T-helper 1 cell treated with Interleukin-12 subunit alpha and Interleukin-12 subunit beta and Interleukin-4 antibody, amounts not matched to agents 30 μg/mL and 1 μg/mL, for 36 hours (primary cell): ENCODE measurements around the gene PCNX2.
A peak's percentile ranks its signal among the peaks of the same experiment; 100 is the strongest.

Experiments
- H3K27ac Mint-ChIP-seq: one replicate; pipeline ENCODE4 v1.8.0; 2021; ENCODE audit warnings: mild to moderate bottlenecking, mixed read lengths
- H3K27me3 Mint-ChIP-seq: one replicate; pipeline ENCODE4 v1.8.0; 2021; ENCODE audit warnings: low read depth, mixed read lengths
- H3K36me3 Mint-ChIP-seq: one replicate; pipeline ENCODE4 v1.8.0; 2021; ENCODE audit warnings: low read depth, mixed read lengths
- H3K4me1 Mint-ChIP-seq: one replicate; pipeline ENCODE4 v1.8.0; 2021; ENCODE audit warnings: low read depth, mixed read lengths
- H3K4me3 Mint-ChIP-seq: one replicate; pipeline ENCODE4 v1.8.0; 2021; ENCODE audit warnings: mild to moderate bottlenecking, moderate library complexity, mixed read lengths
- H3K9me3 Mint-ChIP-seq: one replicate; pipeline ENCODE4 v1.8.0; 2021; ENCODE audit warnings: mixed read lengths

Gene PCNX2

GRCh38 chr1:233294913-233295236 is 650 bp downstream of the PCNX2 start:
- Mint-ChIP-seq H3K27ac (peak overlapping the region; percentile 88), H3K9me3 (no peaks in the 10 kb centered on the region), H3K27me3 (no peaks in the 10 kb centered on the region), H3K4me1 (peaks cover 28% of the 10 kb centered on the region), H3K4me3 (peak overlapping the region; percentile 97), H3K36me3 (peaks cover 13% of the 10 kb centered on the region)

DNA sequence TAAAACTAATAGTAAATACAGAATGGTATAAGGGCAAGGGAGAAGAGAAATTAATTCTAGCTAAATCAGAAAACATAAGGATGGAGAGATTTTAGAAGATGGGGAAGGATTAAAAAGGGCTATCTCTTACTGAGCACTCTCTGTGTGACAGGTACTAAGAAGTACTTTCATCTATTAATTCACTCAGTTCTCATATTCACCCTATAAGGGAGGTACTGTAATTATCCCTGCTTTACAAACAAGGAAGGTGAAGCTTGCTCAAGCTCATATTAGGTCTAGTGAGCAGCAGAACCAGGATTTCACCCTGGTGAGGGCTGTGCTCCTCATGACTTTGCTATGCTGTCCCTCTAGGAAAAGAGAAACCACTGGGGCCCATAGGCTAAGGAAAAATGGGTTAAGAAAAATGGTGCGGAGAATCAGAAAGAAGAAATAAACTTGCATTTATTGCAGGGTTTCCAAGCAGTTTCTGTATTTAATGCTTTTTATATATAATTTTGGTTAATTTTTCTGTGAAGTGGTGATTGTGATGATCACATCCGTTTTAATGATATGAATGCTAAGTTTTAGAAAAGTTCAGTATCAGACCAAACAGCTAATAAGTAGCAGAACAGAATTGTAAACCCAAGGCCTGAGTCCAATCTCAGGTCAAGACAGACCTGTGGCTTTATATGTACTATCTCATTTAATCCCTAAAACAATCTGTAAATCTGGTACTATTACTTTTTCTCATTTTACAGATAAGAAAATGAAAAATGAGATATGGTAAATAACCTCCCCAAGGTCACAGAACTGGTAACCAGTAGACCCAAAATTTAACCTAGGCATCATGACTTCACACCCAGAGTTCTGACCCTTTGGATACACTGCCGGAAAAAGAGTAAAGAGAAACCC is 1.7 kb downstream of the PCNX2 start:
- H3K36me3 Mint-ChIP-seq: peaks cover 18% of the 10 kb centered on the region
- H3K27ac Mint-ChIP-seq: peak overlapping the region; percentile 35
- peaks cover 32% of the 10 kb centered on the region for H3K4me1 Mint-ChIP-seq
- H3K27me3 Mint-ChIP-seq: no peaks in the 10 kb centered on the region
- H3K4me3 Mint-ChIP-seq: peak overlapping the region; percentile 97
- no peaks in the 10 kb centered on the region for H3K9me3 Mint-ChIP-seq

DNA sequence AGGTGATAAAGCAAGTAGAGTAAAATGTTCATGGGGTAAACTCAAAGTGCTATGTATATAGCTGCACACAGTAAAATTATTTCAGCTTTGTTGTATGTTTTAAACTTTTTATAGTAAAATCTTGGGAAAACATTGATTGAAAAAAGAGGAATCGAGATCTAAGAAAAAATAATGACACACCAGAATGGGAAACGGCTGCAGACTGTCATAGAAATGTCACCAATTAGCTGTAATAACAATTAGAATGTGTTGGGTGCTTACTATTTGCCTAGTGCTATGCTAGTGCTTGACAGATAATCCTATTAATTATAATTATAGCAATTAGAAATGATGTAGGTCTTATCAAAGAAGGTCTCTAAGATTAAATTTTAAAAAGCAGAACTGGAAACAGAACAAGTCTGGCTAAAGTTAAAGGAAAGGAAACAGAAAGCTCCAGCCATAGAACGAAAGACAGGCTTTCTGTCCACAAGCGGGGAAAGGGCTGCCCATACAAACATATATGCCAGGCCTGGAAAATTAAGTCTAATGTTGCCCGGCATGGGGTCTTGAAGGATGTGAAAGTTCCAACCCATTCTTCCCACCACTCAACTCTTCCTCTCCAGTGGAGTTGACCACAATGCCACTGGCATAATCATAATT is 5.0 kb downstream of the PCNX2 start:
- H3K27me3 Mint-ChIP-seq: no peaks in the 10 kb centered on the region
- H3K9me3 Mint-ChIP-seq: no peaks in the 10 kb centered on the region
- H3K4me3 Mint-ChIP-seq: no peak overlapping the region
- H3K36me3 Mint-ChIP-seq: peaks cover 38% of the 10 kb centered on the region
- H3K27ac Mint-ChIP-seq: no peak overlapping the region
- peaks cover 28% of the 10 kb centered on the region for H3K4me1 Mint-ChIP-seq

GRCh38 chr1:233289676-233290075 is 5.8 kb downstream of the PCNX2 start:
- H3K4me1 Mint-ChIP-seq: peaks cover 27% of the 10 kb centered on the region
- H3K27ac Mint-ChIP-seq: no peak overlapping the region
- peaks cover 39% of the 10 kb centered on the region for H3K36me3 Mint-ChIP-seq
- H3K9me3 Mint-ChIP-seq: no peaks in the 10 kb centered on the region
- H3K4me3 Mint-ChIP-seq: no peak overlapping the region
- H3K27me3 Mint-ChIP-seq: no peaks in the 10 kb centered on the region

- H3K9me3 Mint-ChIP-seq: no peaks in the 10 kb centered on the region
- peaks cover 36% of the 10 kb centered on the region for H3K4me1 Mint-ChIP-seq
- peak overlapping the region; percentile 61 for H3K4me3 Mint-ChIP-seq
These were observed 13.0 kb downstream of the PCNX2 start for GRCh38 chr1:233282582-233282886.

DNA sequence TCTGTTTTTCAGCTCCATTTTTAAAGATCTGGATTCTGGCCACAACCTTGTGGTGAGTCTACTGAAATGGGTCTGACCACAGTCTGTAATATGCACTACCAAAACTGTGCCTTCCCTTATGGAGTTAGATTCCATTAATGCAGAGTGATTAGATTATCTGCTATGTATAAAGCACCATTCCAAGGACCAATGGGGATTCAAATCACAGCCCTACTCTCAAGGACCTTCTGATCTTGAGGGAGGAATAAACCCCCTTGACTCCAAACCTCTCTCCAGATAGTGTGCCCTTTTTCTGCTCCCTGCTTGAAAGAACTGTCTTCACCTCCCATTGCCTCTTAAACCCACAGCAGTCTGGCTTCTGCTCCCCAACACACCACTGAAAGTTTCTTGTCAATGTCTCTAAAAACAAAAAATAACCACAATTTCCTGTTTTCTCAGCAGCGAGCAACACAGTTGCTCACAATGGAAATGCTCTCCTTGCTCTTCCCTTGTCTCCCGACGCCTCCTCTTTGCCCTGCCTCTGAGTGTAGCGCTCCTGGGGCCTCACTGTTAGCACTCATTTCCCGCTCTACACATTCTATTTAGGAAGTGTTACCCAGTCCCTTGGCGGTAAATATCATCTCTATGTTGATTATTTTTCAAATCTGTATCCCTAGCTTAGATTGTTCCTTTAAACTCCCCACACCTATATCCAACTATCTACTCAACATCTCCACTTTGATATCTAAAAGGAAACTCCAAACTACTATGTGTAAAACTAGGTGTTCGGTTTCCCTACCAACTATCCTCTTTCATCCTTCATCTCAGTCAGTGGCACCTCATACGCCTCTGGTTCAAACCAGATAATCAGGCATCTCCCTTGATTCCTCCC is 13.6 kb downstream of the PCNX2 start:
- Mint-ChIP-seq H3K27ac (peak overlapping the region; percentile 70), H3K27me3 (no peaks in the 10 kb centered on the region), H3K36me3 (peaks cover 30% of the 10 kb centered on the region), H3K4me1 (peaks cover 40% of the 10 kb centered on the region), H3K4me3 (peak overlapping the region; percentile 61), H3K9me3 (no peaks in the 10 kb centered on the region)

More at GRCh38 chr1:233282582-233282886, 13.0 kb downstream of the PCNX2 start:
- Mint-ChIP-seq H3K27ac (peak overlapping the region; percentile 70), H3K36me3 (peaks cover 29% of the 10 kb centered on the region), H3K27me3 (no peaks in the 10 kb centered on the region)

- no peaks in the 10 kb centered on the region for H3K27me3 Mint-ChIP-seq
- no peak overlapping the region for H3K4me3 Mint-ChIP-seq
- H3K27ac Mint-ChIP-seq: no peak overlapping the region
- peaks cover 44% of the 10 kb centered on the region for H3K4me1 Mint-ChIP-seq
- peaks cover 32% of the 10 kb centered on the region for H3K36me3 Mint-ChIP-seq
- no peaks in the 10 kb centered on the region for H3K9me3 Mint-ChIP-seq
These were observed 15.6 kb downstream of the PCNX2 start for GRCh38 chr1:233279971-233280370.

- peaks cover 31% of the 10 kb centered on the region for H3K36me3 Mint-ChIP-seq
- H3K4me1 Mint-ChIP-seq: peaks cover 48% of the 10 kb centered on the region
- H3K4me3 Mint-ChIP-seq: no peak overlapping the region
- H3K9me3 Mint-ChIP-seq: no peaks in the 10 kb centered on the region
- H3K27me3 Mint-ChIP-seq: no peaks in the 10 kb centered on the region
- H3K27ac Mint-ChIP-seq: no peak overlapping the region
These were observed 16.9 kb downstream of the PCNX2 start for GRCh38 chr1:233278631-233279030.

- Mint-ChIP-seq H3K4me3 (no peak overlapping the region), H3K9me3 (no peaks in the 10 kb centered on the region), H3K36me3 (peaks cover 30% of the 10 kb centered on the region), H3K4me1 (peaks cover 43% of the 10 kb centered on the region), H3K27ac (no peak overlapping the region), H3K27me3 (no peaks in the 10 kb centered on the region)
These were observed 17.6 kb downstream of the PCNX2 start for GRCh38 chr1:233277637-233278606.

- no peak overlapping the region for H3K4me3 Mint-ChIP-seq
- H3K36me3 Mint-ChIP-seq: peaks cover 29% of the 10 kb centered on the region
- no peaks in the 10 kb centered on the region for H3K27me3 Mint-ChIP-seq
- peaks cover 4% of the 10 kb centered on the region for H3K9me3 Mint-ChIP-seq
- peaks cover 30% of the 10 kb centered on the region for H3K4me1 Mint-ChIP-seq
- H3K27ac Mint-ChIP-seq: peak overlapping the region; percentile 18
These were observed 25.9 kb downstream of the PCNX2 start for GRCh38 chr1:233269656-233270055.

DNA sequence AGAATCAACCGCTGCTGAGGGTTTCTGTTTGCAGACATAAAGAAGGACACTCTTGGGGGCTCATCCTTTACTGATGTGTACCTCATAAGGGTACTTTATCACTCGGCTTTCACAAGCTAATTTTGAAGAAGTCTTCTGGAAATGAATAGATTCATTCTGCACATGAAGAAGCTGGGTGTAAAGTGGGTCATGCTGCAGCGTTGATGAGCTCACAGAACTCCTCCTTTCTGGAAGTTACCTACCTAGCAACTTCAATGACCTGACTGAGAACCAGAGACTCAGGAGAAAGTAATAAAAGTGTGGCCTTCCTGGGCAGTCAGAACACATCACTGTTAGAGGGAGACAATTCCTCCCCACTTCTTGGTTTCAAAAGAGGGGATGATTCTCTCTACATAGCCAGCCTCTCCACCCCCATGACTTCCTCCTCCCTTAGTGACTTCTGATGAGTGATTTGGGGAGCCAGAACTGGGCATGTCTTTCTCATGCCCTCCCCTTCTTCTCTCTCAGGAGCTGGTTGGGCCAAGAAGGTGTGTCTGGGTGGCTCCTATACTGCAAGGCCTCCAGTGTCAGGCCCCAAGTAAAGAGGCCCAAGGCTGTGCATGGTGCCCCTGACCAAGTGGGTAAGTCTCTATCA is 27.0 kb downstream of the PCNX2 start:
- Mint-ChIP-seq H3K27me3 (no peaks in the 10 kb centered on the region), H3K4me3 (no peak overlapping the region), H3K9me3 (peaks cover 4% of the 10 kb centered on the region), H3K4me1 (peaks cover 23% of the 10 kb centered on the region), H3K27ac (no peak overlapping the region), H3K36me3 (peaks cover 31% of the 10 kb centered on the region)

- Mint-ChIP-seq H3K4me3 (no peak overlapping the region), H3K27me3 (no peaks in the 10 kb centered on the region), H3K4me1 (peaks cover 20% of the 10 kb centered on the region), H3K36me3 (peaks cover 50% of the 10 kb centered on the region), H3K27ac (no peak overlapping the region), H3K9me3 (peaks cover 4% of the 10 kb centered on the region)
These were observed 33.8 kb downstream of the PCNX2 start for GRCh38 chr1:233261695-233262094.

GRCh38 chr1:233261206-233261605 is 34.3 kb downstream of the PCNX2 start:
- Mint-ChIP-seq H3K27me3 (no peaks in the 10 kb centered on the region), H3K36me3 (peaks cover 47% of the 10 kb centered on the region), H3K4me1 (peaks cover 20% of the 10 kb centered on the region), H3K4me3 (no peak overlapping the region), H3K9me3 (peaks cover 4% of the 10 kb centered on the region), H3K27ac (no peak overlapping the region)
